ENCODE results near the gene TAAR6.

DNA sequence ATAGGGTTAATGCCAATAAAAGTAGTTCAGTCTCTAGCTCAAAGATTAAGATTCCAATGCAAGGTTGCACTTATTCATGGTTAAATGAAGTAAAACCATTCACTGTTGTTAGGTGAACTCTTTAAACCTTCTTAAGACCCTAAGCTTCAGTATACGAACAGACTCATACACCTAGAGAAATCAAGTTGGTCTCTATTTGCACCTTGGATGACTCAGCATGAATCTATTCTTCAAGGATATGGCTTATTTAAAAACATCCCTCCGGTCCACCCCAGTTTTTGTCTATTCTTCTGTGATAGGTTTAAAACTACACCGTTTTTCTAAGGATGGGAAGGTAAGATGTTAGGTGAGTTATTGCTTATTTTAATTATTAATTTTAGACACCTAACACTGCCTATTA lies 33.0 kb upstream of the TAAR6 start:
- TF ChIP-seq, protein P1, sequence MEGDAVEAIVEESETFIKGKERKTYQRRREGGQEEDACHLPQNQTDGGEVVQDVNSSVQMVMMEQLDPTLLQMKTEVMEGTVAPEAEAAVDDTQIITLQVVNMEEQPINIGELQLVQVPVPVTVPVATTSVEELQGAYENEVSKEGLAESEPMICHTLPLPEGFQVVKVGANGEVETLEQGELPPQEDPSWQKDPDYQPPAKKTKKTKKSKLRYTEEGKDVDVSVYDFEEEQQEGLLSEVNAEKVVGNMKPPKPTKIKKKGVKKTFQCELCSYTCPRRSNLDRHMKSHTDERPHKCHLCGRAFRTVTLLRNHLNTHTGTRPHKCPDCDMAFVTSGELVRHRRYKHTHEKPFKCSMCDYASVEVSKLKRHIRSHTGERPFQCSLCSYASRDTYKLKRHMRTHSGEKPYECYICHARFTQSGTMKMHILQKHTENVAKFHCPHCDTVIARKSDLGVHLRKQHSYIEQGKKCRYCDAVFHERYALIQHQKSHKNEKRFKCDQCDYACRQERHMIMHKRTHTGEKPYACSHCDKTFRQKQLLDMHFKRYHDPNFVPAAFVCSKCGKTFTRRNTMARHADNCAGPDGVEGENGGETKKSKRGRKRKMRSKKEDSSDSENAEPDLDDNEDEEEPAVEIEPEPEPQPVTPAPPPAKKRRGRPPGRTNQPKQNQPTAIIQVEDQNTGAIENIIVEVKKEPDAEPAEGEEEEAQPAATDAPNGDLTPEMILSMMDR (IDR thresholded peaks at IDR 0.05; ENCODE audit: low read depth, low read length): no peak
- no peak for TF ChIP-seq EZH2phosphoT487 (IDR thresholded peaks at IDR 0.05; ENCODE audit: low read depth)
